ENCODE results near the gene CACNB2. TPM values are rescaled to one million over a fixed set of nuclear protein-coding genes. Genes with fewer than 3 reads are reported as not detected.

CACNB2 gene
- total and polyA plus RNA-seq, 9 donors = 1.1 to 2.0 (median 1.4) TPM

DNA sequence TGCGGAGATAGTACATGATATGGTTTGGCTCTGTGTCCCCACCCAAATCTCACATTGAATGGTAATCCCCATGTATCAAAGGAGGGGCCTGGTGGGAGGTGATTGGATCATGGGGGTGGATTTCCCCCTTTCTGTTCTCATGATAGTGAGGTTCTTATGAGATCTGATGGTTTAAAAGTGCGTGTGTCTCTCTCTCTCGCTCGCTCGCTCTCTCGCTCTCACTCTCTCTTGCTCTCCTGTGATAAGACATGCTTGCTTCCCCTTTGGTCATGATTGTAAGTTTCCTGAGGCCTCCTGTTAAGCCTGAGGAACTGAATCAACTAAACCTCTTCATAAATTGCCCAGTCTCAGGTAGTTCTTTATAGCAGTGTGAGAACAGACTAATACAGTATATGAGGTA, 339.3 kb downstream of the CACNB2 start:
- WGBS (ENCODE audit: insufficient coverage) = no CpG with 5 or more reads among the region's 6 CpGs

DNA sequence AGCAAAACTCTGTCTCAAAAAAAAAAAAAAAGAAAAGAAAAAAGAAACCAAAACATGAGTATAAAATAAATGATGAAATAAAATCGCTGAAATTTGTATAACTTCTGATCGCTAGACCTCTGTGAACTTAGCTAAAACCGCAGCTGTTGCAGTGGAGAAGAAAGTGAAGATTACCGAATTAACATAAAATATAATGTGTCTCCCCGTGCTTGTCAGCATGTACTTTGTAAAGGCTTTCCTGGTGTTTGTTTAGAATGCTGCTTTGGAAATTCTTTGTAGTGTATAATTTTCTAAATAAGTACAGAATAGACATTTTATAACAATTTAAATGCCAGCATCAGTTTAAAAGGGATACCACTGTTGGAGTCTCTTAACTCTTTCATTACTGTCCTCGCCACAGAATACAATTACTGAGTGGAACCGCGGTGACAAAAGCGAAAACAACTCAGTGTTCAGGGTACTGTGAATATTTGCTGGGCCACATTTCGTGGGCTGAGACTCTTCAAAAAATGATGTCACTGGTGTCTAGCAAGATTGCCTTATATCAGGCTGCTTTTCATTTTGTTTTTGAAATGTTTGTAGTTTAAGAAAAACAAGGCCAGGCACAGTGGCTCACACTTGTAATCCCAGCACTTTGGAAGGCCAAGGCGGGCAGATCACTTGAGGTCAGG, 343.4 kb downstream of the CACNB2 start:
- Histone ChIP-seq H3K9me3 (replicated peaks; ENCODE audit: control insufficient read depth, low read depth, low read length) (no peaks in the 10 kb centered on the region), H3K27ac (ENCODE audit: low read length) (no peak overlapping the region), H3K27me3 (ENCODE audit: control insufficient read depth, insufficient read depth, low read length) (no peaks in the 10 kb centered on the region), H3K4me1 (ENCODE audit: control insufficient read depth, insufficient read depth, low read length) (no peaks in the 10 kb centered on the region), H3K4me3 (ENCODE audit: low read length) (no peak overlapping the region), H3K36me3 (ENCODE audit: control insufficient read depth, insufficient read depth, low read length) (no peaks in the 10 kb centered on the region)
- no peak for DNase-seq
- 80% methylated on average over 1 of the region's 11 CpGs for WGBS (ENCODE audit: insufficient coverage)

More for the DNA sequence above, 339.3 kb downstream of the CACNB2 start:
- Histone ChIP-seq H3K27ac (ENCODE audit: low read length) (no peak overlapping the region), H3K9me3 (replicated peaks; ENCODE audit: control insufficient read depth, low read depth, low read length) (no peaks in the 10 kb centered on the region), H3K4me3 (ENCODE audit: low read length) (no peak overlapping the region), H3K4me1 (ENCODE audit: control insufficient read depth, insufficient read depth, low read length) (no peaks in the 10 kb centered on the region), H3K36me3 (ENCODE audit: control insufficient read depth, insufficient read depth, low read length) (no peaks in the 10 kb centered on the region), H3K27me3 (ENCODE audit: control insufficient read depth, insufficient read depth, low read length) (no peaks in the 10 kb centered on the region)
- no peak for DNase-seq

DNA sequence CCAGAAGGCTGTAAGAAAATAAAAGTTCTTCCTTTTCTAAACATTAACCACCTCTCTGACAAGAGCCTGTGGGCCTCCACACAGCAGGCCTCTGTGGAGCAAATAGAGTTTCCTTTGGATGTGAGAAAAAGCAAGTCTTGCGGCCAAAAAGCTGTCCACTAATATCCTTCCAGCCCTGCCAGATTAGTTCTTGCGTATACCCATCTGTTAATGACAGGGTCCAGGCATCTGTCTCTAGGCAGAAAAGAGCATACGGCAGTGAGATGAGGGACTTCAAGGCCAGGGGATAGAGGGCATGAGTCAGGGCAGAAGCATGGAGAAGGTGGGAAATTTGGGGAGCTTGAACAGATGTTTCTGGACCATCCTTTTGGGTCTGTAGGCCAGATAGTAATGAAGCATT, 346.2 kb downstream of the CACNB2 start:
- no peaks in the 10 kb centered on the region for H3K9me3 ChIP-seq (replicated peaks; ENCODE audit: control insufficient read depth, low read depth, low read length)
- no peak overlapping the region for H3K4me3 ChIP-seq (ENCODE audit: low read length)
- no peaks in the 10 kb centered on the region for H3K27me3 ChIP-seq (ENCODE audit: control insufficient read depth, insufficient read depth, low read length)
- DNase-seq = no peak
- no peak overlapping the region for H3K27ac ChIP-seq (ENCODE audit: low read length)
- H3K4me1 ChIP-seq (ENCODE audit: control insufficient read depth, insufficient read depth, low read length) = no peaks in the 10 kb centered on the region
- WGBS (ENCODE audit: insufficient coverage) = 80% methylated on average over 1 of the region's 3 CpGs
- no peaks in the 10 kb centered on the region for H3K36me3 ChIP-seq (ENCODE audit: control insufficient read depth, insufficient read depth, low read length)

DNA sequence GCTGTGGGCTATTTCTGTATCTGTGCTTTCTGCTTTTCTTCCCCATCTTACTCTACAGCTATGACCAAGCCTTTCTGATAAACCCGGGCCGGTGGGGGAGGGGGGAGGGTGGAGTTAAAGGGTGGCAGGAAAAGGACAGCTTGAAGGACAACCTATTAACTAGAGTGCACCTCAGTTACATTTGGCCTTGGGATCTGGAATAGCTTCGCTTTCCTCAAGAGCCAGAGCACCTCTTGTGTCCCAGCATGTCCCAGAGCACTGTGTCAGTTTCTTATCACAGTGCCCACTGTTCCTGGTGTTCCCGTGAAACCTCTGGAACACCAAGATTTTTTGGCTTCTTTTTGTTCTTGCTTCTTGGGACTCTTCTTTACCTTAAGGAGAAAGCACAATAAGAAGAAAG, 350.5 kb downstream of the CACNB2 start:
- Histone ChIP-seq H3K36me3 (ENCODE audit: control insufficient read depth, insufficient read depth, low read length) (no peaks in the 10 kb centered on the region), H3K27me3 (ENCODE audit: control insufficient read depth, insufficient read depth, low read length) (no peaks in the 10 kb centered on the region), H3K9me3 (replicated peaks; ENCODE audit: control insufficient read depth, low read depth, low read length) (no peaks in the 10 kb centered on the region), H3K27ac (ENCODE audit: low read length) (no peak overlapping the region), H3K4me3 (ENCODE audit: low read length) (no peak overlapping the region), H3K4me1 (ENCODE audit: control insufficient read depth, insufficient read depth, low read length) (no peaks in the 10 kb centered on the region)
- DNase-seq = no peak
- 100% methylated on average over 1 of the region's 4 CpGs for WGBS (ENCODE audit: insufficient coverage)

DNA sequence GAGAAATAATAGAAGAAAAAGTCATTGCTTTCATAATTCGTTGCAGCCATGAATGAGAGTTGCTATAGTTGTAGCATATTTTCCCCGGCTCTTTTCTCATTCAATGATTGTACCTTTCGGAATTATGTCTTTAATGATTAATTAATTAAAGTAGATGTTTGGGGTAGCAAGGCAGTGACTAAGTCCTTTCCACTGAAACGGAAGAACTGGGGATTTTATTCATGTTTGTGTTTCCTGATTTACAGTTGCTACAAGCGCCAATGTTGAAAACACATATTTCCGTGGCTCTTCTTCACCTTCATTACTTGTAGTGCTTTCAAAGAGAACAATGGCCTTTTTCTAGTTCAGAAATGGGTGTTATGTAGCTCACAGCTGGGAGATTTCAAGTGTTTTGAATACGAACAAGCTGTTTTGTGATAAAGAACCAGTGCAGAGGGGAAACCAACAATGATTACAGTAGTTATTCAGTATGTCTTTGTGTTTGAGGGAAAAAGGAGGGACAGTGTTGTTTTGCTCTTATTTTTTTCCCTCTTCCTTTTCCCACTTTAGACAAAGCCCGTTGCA, 357.7 kb downstream of the CACNB2 start:
- WGBS (ENCODE audit: insufficient coverage) = no CpG with 5 or more reads among the region's 8 CpGs
- H3K36me3 ChIP-seq (ENCODE audit: control insufficient read depth, insufficient read depth, low read length) = no peaks in the 10 kb centered on the region
- H3K27ac ChIP-seq (ENCODE audit: low read length) = no peak overlapping the region
- no peak overlapping the region for H3K4me3 ChIP-seq (ENCODE audit: low read length)
- no peak for DNase-seq
- H3K27me3 ChIP-seq (ENCODE audit: control insufficient read depth, insufficient read depth, low read length) = no peaks in the 10 kb centered on the region
- no peaks in the 10 kb centered on the region for H3K9me3 ChIP-seq (replicated peaks; ENCODE audit: control insufficient read depth, low read depth, low read length)
- H3K4me1 ChIP-seq (ENCODE audit: control insufficient read depth, insufficient read depth, low read length) = no peaks in the 10 kb centered on the region

DNA sequence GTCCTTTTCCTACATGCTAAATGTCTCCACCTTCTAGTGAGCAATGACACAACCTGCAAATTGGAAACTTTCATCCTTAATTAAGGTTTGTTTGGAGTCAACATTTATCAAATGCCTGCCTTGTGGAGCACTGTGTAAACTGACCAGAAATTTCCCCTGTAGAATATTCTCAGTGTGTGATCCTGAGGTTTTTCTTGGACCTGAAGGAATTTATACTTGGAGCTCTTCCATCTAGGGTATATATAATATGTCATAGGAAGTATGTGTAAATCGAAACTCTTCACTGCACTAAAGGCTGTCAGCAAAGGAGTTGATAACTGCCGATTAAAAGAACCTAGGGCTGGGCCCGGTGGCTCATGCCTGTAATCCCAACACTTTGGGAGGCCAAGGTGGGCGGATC, 358.8 kb downstream of the CACNB2 start:
- Histone ChIP-seq H3K27ac (ENCODE audit: low read length) (no peak overlapping the region), H3K4me3 (ENCODE audit: low read length) (no peak overlapping the region), H3K9me3 (replicated peaks; ENCODE audit: control insufficient read depth, low read depth, low read length) (no peaks in the 10 kb centered on the region), H3K36me3 (ENCODE audit: control insufficient read depth, insufficient read depth, low read length) (no peaks in the 10 kb centered on the region), H3K4me1 (ENCODE audit: control insufficient read depth, insufficient read depth, low read length) (no peaks in the 10 kb centered on the region), H3K27me3 (ENCODE audit: control insufficient read depth, insufficient read depth, low read length) (no peaks in the 10 kb centered on the region)
- DNase-seq = no peak
- 89% methylated on average over 3 of the region's 4 CpGs for WGBS (ENCODE audit: insufficient coverage)

DNA sequence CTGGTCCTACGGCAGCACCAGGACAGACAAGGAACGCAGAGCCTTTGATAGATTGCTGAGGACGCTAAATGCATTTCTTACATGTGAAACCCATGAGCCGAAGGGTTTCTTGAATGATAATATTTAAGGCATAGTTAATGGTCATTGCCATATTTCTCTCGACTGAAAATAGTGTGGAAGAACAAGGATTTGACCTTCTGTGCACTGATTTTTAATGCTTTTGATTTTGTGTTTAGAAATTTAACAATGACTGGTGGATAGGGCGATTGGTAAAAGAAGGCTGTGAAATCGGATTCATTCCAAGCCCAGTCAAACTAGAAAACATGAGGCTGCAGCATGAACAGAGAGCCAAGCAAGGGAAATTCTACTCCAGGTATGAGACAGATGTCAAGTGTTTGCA, 360.4 kb downstream of the CACNB2 start:
- Histone ChIP-seq H3K4me3 (ENCODE audit: low read length) (no peak overlapping the region), H3K36me3 (ENCODE audit: control insufficient read depth, insufficient read depth, low read length) (no peaks in the 10 kb centered on the region), H3K4me1 (ENCODE audit: control insufficient read depth, insufficient read depth, low read length) (no peaks in the 10 kb centered on the region), H3K27me3 (ENCODE audit: control insufficient read depth, insufficient read depth, low read length) (no peaks in the 10 kb centered on the region), H3K9me3 (replicated peaks; ENCODE audit: control insufficient read depth, low read depth, low read length) (no peaks in the 10 kb centered on the region), H3K27ac (ENCODE audit: low read length) (no peak overlapping the region)
- no peak for DNase-seq
- WGBS (ENCODE audit: insufficient coverage) = 77% methylated on average over 4 of the region's 7 CpGs

DNA sequence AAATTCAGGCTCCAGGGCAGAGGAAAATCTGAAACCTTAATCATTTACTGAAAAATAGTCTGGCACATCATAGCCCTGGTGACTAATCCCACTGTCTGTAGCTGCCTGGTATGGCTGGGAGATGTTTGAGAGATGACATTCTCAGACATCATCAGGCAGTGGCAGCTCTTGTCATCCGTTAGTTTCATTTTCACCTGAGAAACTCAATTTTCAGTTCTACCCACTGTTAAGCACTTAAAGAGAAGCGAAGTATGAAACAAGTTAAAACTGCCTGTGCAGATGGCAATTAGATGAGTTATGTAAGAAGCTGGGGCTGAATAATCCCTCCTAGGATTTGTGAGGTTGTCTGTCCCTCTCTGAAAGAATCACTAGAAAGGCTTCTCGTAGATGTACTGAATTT, 361.0 kb downstream of the CACNB2 start:
- H3K27me3 ChIP-seq (ENCODE audit: control insufficient read depth, insufficient read depth, low read length) = no peaks in the 10 kb centered on the region
- WGBS (ENCODE audit: insufficient coverage) = no CpG with 5 or more reads among the region's 3 CpGs
- no peaks in the 10 kb centered on the region for H3K4me1 ChIP-seq (ENCODE audit: control insufficient read depth, insufficient read depth, low read length)
- no peak overlapping the region for H3K27ac ChIP-seq (ENCODE audit: low read length)
- no peaks in the 10 kb centered on the region for H3K9me3 ChIP-seq (replicated peaks; ENCODE audit: control insufficient read depth, low read depth, low read length)
- no peaks in the 10 kb centered on the region for H3K36me3 ChIP-seq (ENCODE audit: control insufficient read depth, insufficient read depth, low read length)
- no peak for DNase-seq
- H3K4me3 ChIP-seq (ENCODE audit: low read length) = no peak overlapping the region

DNA sequence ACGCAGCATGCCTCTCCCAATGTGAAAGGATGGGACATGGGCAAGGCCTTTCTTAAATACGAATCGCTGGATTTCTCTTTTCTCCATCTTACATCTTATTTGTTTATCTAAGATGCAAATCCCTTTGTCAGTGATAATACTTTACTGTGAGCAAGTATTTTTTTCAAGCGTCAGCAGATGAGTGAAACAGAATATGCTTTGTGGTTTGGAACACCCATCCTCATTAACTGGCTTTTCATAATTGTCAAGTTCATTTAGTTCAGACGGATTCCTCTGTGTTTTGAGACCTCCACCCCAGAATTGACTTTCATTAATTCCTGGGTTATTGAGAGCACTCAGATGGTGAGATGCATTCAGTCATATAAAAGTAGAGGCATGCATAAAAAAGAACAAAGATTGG, 361.4 kb downstream of the CACNB2 start:
- H3K9me3 ChIP-seq (replicated peaks; ENCODE audit: control insufficient read depth, low read depth, low read length) = no peaks in the 10 kb centered on the region

DNA sequence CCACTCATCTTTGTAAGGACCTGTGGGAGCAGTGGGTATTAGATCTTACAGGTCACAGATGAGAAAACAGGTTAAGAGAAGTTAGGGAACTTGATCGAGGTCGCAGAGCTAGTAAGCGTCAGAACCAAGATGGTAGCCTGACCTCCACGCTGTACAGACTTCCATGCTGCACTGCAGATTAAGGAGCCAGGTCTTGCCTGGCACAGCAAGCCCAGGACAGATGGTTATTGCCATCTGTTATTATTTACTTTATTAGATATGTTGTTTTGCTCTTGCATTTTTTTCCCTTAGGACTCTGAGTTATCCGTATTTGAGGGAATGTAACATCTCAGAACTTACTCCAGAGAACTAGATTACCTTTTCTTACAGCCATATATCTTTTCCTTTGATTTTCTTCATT, 363.9 kb downstream of the CACNB2 start:
- no peak for DNase-seq
- Histone ChIP-seq H3K27ac (ENCODE audit: low read length) (no peak overlapping the region), H3K4me1 (ENCODE audit: control insufficient read depth, insufficient read depth, low read length) (no peaks in the 10 kb centered on the region), H3K27me3 (ENCODE audit: control insufficient read depth, insufficient read depth, low read length) (no peaks in the 10 kb centered on the region), H3K4me3 (ENCODE audit: low read length) (no peak overlapping the region), H3K36me3 (ENCODE audit: control insufficient read depth, insufficient read depth, low read length) (no peaks in the 10 kb centered on the region), H3K9me3 (replicated peaks; ENCODE audit: control insufficient read depth, low read depth, low read length) (no peaks in the 10 kb centered on the region)
- WGBS (ENCODE audit: insufficient coverage) = 88% methylated on average over 2 of the region's 5 CpGs

More for the DNA sequence above, 361.4 kb downstream of the CACNB2 start:
- DNase-seq = no peak
- Histone ChIP-seq H3K4me1 (ENCODE audit: control insufficient read depth, insufficient read depth, low read length) (no peaks in the 10 kb centered on the region), H3K4me3 (ENCODE audit: low read length) (no peak overlapping the region), H3K27ac (ENCODE audit: low read length) (no peak overlapping the region), H3K36me3 (ENCODE audit: control insufficient read depth, insufficient read depth, low read length) (no peaks in the 10 kb centered on the region), H3K27me3 (ENCODE audit: control insufficient read depth, insufficient read depth, low read length) (no peaks in the 10 kb centered on the region)
- no CpG with 5 or more reads among the region's 5 CpGs for WGBS (ENCODE audit: insufficient coverage)
